ENCODE measurements around the gene AGTPBP1. TPM values are rescaled to one million over a fixed set of nuclear protein-coding genes. Genes with fewer than 3 reads are reported as not detected.

Gene AGTPBP1
- total RNA-seq, 2 experiments from 2014 or later, result 43.9 to 46.4 TPM

- Mint-ChIP-seq H3K36me3 (ENCODE audit: low read depth) (peaks cover 26% of the 10 kb centered on the region), H3K27me3 (no peaks in the 10 kb centered on the region), H3K4me3 (no peak overlapping the region), H3K27ac (peak overlapping the region; percentile 47), H3K9me3 (peaks cover 13% of the 10 kb centered on the region), H3K4me1 (ENCODE audit: low read depth) (peaks cover 42% of the 10 kb centered on the region)
- intact Hi-C loops (cut with micrococcal nuclease), result no loop called here
- POLR2A ChIA-PET, result interaction anchor here (1.7 kb wide), 1 partner anchor 11 kb away, joined by 4 read pairs; no protein-coding TSS in a partner anchor
- no peak for DNase-seq
- no peak for ATAC-seq
- no peak for TF ChIP-seq CTCF (IDR thresholded peaks at IDR 0.05)
- CTCF ChIA-PET, result no interaction called here
These were observed 24.5 kb downstream of the AGTPBP1 start for GRCh38 chr9:85717220-85717619.

GRCh38 chr9:85716031-85716877, 25.5 kb downstream of the AGTPBP1 start:
- ChIA-PET POLR2A (interaction anchor here (1.7 kb wide), 1 partner anchor 12 kb away, joined by 4 read pairs; no protein-coding TSS in a partner anchor), CTCF (interaction anchor here (0.5 to 2.6 kb wide), 6 partner anchors 10 to 102 kb away, joined by 3 to 7 read pairs (median 3); no protein-coding TSS in a partner anchor)
- Mint-ChIP-seq H3K27ac (peak overlapping the region; percentile 80), H3K27me3 (no peaks in the 10 kb centered on the region), H3K4me1 (ENCODE audit: low read depth) (peaks cover 40% of the 10 kb centered on the region), H3K9me3 (peaks cover 13% of the 10 kb centered on the region), H3K4me3 (no peak overlapping the region), H3K36me3 (ENCODE audit: low read depth) (peaks cover 22% of the 10 kb centered on the region)
- peak; percentile 42 for TF ChIP-seq CTCF (IDR thresholded peaks at IDR 0.05)
- intact Hi-C loops (cut with micrococcal nuclease), result no loop called here
- DNase-seq (no peak), ATAC-seq (peak; percentile 69)

- H3K9me3 Mint-ChIP-seq, result peaks cover 9% of the 10 kb centered on the region
- intact Hi-C loops (cut with micrococcal nuclease), result no loop called here
- POLR2A ChIA-PET, result interaction anchor here (1.7 kb wide), 1 partner anchor 12 kb away, joined by 4 read pairs; no protein-coding TSS in a partner anchor
- CTCF ChIA-PET, result interaction anchor here (1.0 to 2.6 kb wide), 3 partner anchors 10 to 25 kb away, joined by 3 to 7 read pairs (median 6); no protein-coding TSS in a partner anchor
- H3K4me3 Mint-ChIP-seq, result no peak overlapping the region
- peak overlapping the region; percentile 80 for H3K27ac Mint-ChIP-seq
- peaks cover 40% of the 10 kb centered on the region for H3K4me1 Mint-ChIP-seq (ENCODE audit: low read depth)
- H3K27me3 Mint-ChIP-seq, result no peaks in the 10 kb centered on the region
- no peak for ATAC-seq
- no peak for TF ChIP-seq CTCF (IDR thresholded peaks at IDR 0.05)
- DNase-seq, result no peak
- H3K36me3 Mint-ChIP-seq (ENCODE audit: low read depth), result peaks cover 22% of the 10 kb centered on the region
These were observed 26.2 kb downstream of the AGTPBP1 start for GRCh38 chr9:85715587-85715986.

GRCh38 chr9:85713897-85714296, 27.9 kb downstream of the AGTPBP1 start:
- no peak overlapping the region for H3K27ac Mint-ChIP-seq
- no peak overlapping the region for H3K4me3 Mint-ChIP-seq
- TF ChIP-seq CTCF (IDR thresholded peaks at IDR 0.05), result no peak
- peaks cover 31% of the 10 kb centered on the region for H3K36me3 Mint-ChIP-seq (ENCODE audit: low read depth)
- POLR2A ChIA-PET, result interaction anchor here (0.7 kb wide), 1 partner anchor 10 kb away, joined by 3 read pairs; no protein-coding TSS in a partner anchor
- DNase-seq, result no peak
- intact Hi-C loops (cut with micrococcal nuclease), result no loop called here
- CTCF ChIA-PET, result no interaction called here
- H3K9me3 Mint-ChIP-seq, result peaks cover 12% of the 10 kb centered on the region
- ATAC-seq, result no peak
- no peaks in the 10 kb centered on the region for H3K27me3 Mint-ChIP-seq
- H3K4me1 Mint-ChIP-seq (ENCODE audit: low read depth), result peaks cover 37% of the 10 kb centered on the region

GRCh38 chr9:85704744-85705143, 37.0 kb downstream of the AGTPBP1 start:
- Mint-ChIP-seq H3K27ac (no peak overlapping the region), H3K27me3 (no peaks in the 10 kb centered on the region), H3K9me3 (peaks cover 7% of the 10 kb centered on the region), H3K36me3 (ENCODE audit: low read depth) (peaks cover 28% of the 10 kb centered on the region), H3K4me1 (ENCODE audit: low read depth) (peaks cover 33% of the 10 kb centered on the region), H3K4me3 (no peak overlapping the region)
- ChIA-PET CTCF (interaction anchor here (2.1 kb wide), 1 partner anchor 11 kb away, joined by 7 read pairs; no protein-coding TSS in a partner anchor), POLR2A (no interaction called here)
- ATAC-seq (no peak), DNase-seq (no peak)
- no peak for TF ChIP-seq CTCF (IDR thresholded peaks at IDR 0.05)
- intact Hi-C loops (cut with micrococcal nuclease), result no loop called here

All from activated CD8-positive, alpha-beta T cell treated with anti-CD3 and anti-CD28 coated beads for 36 hours (primary cell).